WTC11 (cell line): ENCODE results near the gene TM9SF4.
"Not testable (repeated sequence)": the region's sequence is repeated elsewhere in the genome, so short reads cannot be mapped to it uniquely, and the experiment has no call there.

ENCODE experiments used
- CTCF ChIP-seq: fragments of 200-600 bp; IDR thresholded peaks from 2 replicates; pipeline ENCODE4 v1.8.0; 2022; ENCODE audit warnings: antibody characterized with exemption
- E2F1 ChIP-seq: sonication (generic); formaldehyde crosslinking; IDR thresholded peaks from 2 replicates; pipeline ENCODE4 v1.8.0; 2022; ENCODE audit warnings: mild to moderate bottlenecking, missing genetic modification reagents
- ERG ChIP-seq: fragments of 250-450 bp; sonication (Bioruptor Pico); IDR thresholded peaks from 2 replicates; pipeline ENCODE4 v1.8.0; 2021; ENCODE audit warnings: mild to moderate bottlenecking

- not testable (repeated sequence) for TF ChIP-seq CTCF; E2F1; ERG (CRISPR knock-in tag)
These were observed 8.9 kb downstream of the TM9SF4 start for GRCh38 chr20:32118427-32118826.
